Fibroblast of the aortic adventitia (primary cell): Measurements from ENCODE around the gene INSM2. TPM values are rescaled to one million over a fixed set of nuclear protein-coding genes. Genes with fewer than 3 reads are reported as not detected.
A peak's percentile ranks its signal among the peaks of the same experiment; 100 is the strongest.

Source experiments
- DNase-seq: peaks from one replicate; pipeline ENCODE4 v3.0.0-alpha.2; 2010; ENCODE audit warnings: low read depth
- H3K4me3 ChIP-seq: 2 replicates; pipeline ENCODE4 v1.5.1; 2011; ENCODE audit warnings: low read depth, mild to moderate bottlenecking, control low read depth, low read length, moderate library complexity
- CTCF ChIP-seq: IDR thresholded peaks from 2 replicates; pipeline ENCODE4 v1.5.1; 2011; ENCODE audit warnings: mild to moderate bottlenecking, low read length, control low read depth, inconsistent platforms; ENCODE audit not compliant: insufficient read depth
- total RNA-seq: library from RNA; depleted of rRNA; stranded (reverse); fragments of >200 nt; gene quantifications from 2 replicates; pipeline ENCODE4 v1.2.3, GENCODE V29; 2012; ENCODE audit warnings: low replicate concordance

INSM2 gene
- total RNA-seq, 1 donor = not detected

GRCh38 chr14:35506461-35506860, 27.5 kb upstream of the INSM2 start:
- TF ChIP-seq CTCF = no peak
- no peak for DNase-seq
- no peak overlapping the region for H3K4me3 ChIP-seq

- DNase-seq = peak; percentile 4
- TF ChIP-seq CTCF = no peak
- no peak overlapping the region for H3K4me3 ChIP-seq
Observed at GRCh38 chr14:35506927-35507326, 27.0 kb upstream of the INSM2 start.

GRCh38 chr14:35509846-35510245, 24.1 kb upstream of the INSM2 start:
- DNase-seq = no peak
- no peak overlapping the region for H3K4me3 ChIP-seq
- no peak for TF ChIP-seq CTCF

- no peak overlapping the region for H3K4me3 ChIP-seq
- no peak for DNase-seq
- no peak for TF ChIP-seq CTCF
Observed at GRCh38 chr14:35512765-35513164, 21.2 kb upstream of the INSM2 start.

- DNase-seq = no peak
- no peak for TF ChIP-seq CTCF
- no peak overlapping the region for H3K4me3 ChIP-seq
Observed at GRCh38 chr14:35515916-35516315, 18.0 kb upstream of the INSM2 start.

- no peak overlapping the region for H3K4me3 ChIP-seq
- TF ChIP-seq CTCF = no peak
- DNase-seq = no peak
Observed at GRCh38 chr14:35519986-35520385, 14.0 kb upstream of the INSM2 start.

GRCh38 chr14:35525695-35526094, 8.3 kb upstream of the INSM2 start:
- no peak overlapping the region for H3K4me3 ChIP-seq
- DNase-seq = no peak
- no peak for TF ChIP-seq CTCF
